Natural killer cell treated with Interleukin-12 subunit alpha and Interleukin-12 subunit beta and Interleukin-15 and Interleukin-18, amount 100 ng/mL, for 72 hours (primary cell): ENCODE data around the gene SNX3. TPM values are rescaled to one million over a fixed set of nuclear protein-coding genes. Genes with fewer than 3 reads are reported as not detected.

Source experiments
- ATAC-seq, 2 donors: fragments of 150-1000 bp; cut with Tn5 transposase in 1 of 2; sonication (Bioruptor Pico), chemical (Tn5 transposase) in 1 of 2; 2 replicates each; pipeline ENCODE4 v1.10.0; 2021
- DNase-seq: peaks from one replicate; pipeline ENCODE4 v3.0.0; 2022; ENCODE audit warnings: low spot score
- H3K27ac Mint-ChIP-seq, 2 donors: 1 replicate in 1 of 2; 2 replicates in 1 of 2; pipeline ENCODE4 v1.8.0; 2022; ENCODE audit warnings: mixed read lengths in 2 of 2, mild to moderate bottlenecking in 1 of 2, moderate library complexity in 1 of 2
- H3K27me3 Mint-ChIP-seq, 2 donors: 1 replicate in 1 of 2; 2 replicates in 1 of 2; pipeline ENCODE4 v1.8.0; 2022; ENCODE audit warnings: mixed read lengths in 2 of 2
- H3K36me3 Mint-ChIP-seq: one replicate; pipeline ENCODE4 v1.8.0; 2022; ENCODE audit warnings: mixed read lengths
- H3K4me1 Mint-ChIP-seq, 2 donors: 1 replicate in 1 of 2; 2 replicates in 1 of 2; pipeline ENCODE4 v1.8.0; 2022; ENCODE audit warnings: low read depth in 2 of 2, mixed read lengths in 2 of 2, mild to moderate bottlenecking in 1 of 2
- H3K4me3 Mint-ChIP-seq: one replicate; pipeline ENCODE4 v1.8.0; 2022; ENCODE audit warnings: mixed read lengths
- H3K9me3 Mint-ChIP-seq: 2 replicates; pipeline ENCODE4 v1.8.0; 2022; ENCODE audit warnings: mixed read lengths
- total RNA-seq, 2 donors: library from RNA; stranded (reverse); gene quantifications; one replicate each; pipeline ENCODE4 v1.2.3, GENCODE V29; 2022

Gene SNX3
- total RNA-seq, 2 donors from 2014 or later, result 40.8 to 76.6 TPM

- DNase-seq (no peak), ATAC-seq (no peak)
- Mint-ChIP-seq H3K27ac (no peak overlapping the region), H3K4me3 (no peak overlapping the region), H3K9me3 (no peaks in the 10 kb centered on the region), H3K27me3 (peaks cover 29 to 60% of the 10 kb centered on the region in 2 donors), H3K36me3 (no peaks in the 10 kb centered on the region), H3K4me1 (peaks cover 0 to 4% of the 10 kb centered on the region in 2 donors)
These were observed 80.6 kb downstream of the SNX3 start for GRCh38 chr6:108180266-108180665.

GRCh38 chr6:108179741-108180140 is 81.1 kb downstream of the SNX3 start:
- Mint-ChIP-seq H3K9me3 (no peaks in the 10 kb centered on the region), H3K4me1 (peaks cover 0 to 4% of the 10 kb centered on the region in 2 donors), H3K36me3 (no peaks in the 10 kb centered on the region), H3K27ac (no peak overlapping the region), H3K27me3 (peaks cover 32 to 59% of the 10 kb centered on the region in 2 donors), H3K4me3 (no peak overlapping the region)
- DNase-seq (no peak), ATAC-seq (no peak)

DNA sequence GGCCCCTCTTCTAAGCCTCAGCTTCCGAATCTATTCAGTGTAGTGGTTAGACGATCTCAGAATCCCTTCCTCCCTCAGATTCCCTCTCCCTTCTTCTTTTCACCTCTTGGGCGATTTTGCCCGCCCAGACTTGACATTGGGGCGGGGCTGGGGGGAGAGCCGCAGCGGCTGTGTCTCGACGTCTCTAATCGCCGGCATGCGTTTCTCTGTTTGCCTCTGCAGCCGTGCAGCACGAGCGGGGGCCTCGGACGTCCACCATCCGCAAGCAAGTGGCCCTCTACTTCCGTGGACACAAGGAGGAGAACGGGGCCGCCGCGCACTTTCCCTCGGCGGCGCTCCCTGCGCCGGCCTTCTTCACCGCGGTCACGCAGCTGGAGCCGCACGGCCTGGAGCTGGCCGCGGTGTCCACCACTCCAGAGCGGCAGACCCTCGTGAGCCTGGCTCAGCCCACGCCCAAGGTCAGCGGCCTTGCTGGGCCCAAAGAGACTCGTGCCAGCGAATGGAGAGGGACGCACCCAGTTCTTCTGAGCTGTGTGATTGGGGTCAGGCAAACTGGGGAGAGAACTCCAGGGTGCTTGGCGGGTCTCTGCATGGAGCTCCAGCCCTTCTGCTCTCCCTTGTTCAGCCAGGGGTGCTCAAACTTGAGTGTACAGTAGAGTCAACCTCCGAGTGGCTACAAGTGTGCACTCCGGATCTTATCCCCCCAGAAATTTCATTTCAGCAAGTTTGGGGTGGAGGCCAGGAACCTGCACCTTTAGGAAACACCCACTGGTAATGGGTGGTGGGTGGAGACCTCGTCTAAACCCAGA is 84.4 kb downstream of the SNX3 start:
- H3K36me3 Mint-ChIP-seq, result no peaks in the 10 kb centered on the region
- H3K4me1 Mint-ChIP-seq, result peaks cover 0 to 7% of the 10 kb centered on the region in 2 donors
- H3K4me3 Mint-ChIP-seq, result peak overlapping the region; percentile 25
- H3K27me3 Mint-ChIP-seq, result peaks cover 45 to 75% of the 10 kb centered on the region in 2 donors
- no peak overlapping the region for H3K27ac Mint-ChIP-seq
- H3K9me3 Mint-ChIP-seq, result no peaks in the 10 kb centered on the region
- DNase-seq (no peak), ATAC-seq (peak; percentile 27 to 36)

DNA sequence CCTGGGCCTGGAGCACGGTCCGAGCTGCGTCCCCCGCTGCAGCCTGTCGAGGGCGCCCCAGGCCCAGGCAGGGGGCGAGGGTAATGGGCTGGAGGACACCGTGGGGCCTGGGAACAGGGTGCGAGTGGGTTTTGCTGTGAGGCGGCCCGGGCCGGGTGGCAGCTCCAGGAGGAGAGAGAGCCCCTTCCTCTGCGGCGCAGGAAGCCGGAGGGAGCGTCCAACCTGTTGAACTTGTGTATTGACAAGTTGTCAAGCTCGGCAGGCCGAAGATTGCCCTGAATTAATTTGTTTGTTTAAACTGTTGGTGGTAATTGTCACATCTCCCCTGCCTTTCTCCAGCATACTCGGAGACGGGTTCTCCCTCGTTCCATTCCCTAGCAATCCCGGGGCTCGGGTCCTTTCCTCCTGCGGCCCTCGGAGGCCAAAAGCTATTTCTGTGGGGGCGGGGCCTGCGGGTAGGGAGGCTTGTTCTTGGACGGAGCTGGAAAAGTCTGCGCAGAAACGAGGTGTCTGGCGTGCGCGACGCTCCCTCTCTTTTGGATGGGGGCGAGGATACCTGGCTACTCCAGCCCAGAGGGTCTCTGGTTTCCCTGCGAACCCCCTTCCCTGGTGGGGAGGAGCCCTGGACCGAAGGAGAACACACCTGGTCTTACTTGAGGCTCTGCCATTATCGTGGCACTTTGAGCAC is 85.1 kb downstream of the SNX3 start:
- H3K27ac Mint-ChIP-seq, result no peak overlapping the region
- peak overlapping the region; percentile 25 for H3K4me3 Mint-ChIP-seq
- H3K9me3 Mint-ChIP-seq, result no peaks in the 10 kb centered on the region
- H3K4me1 Mint-ChIP-seq, result peaks cover 0 to 9% of the 10 kb centered on the region in 2 donors
- peaks cover 51 to 83% of the 10 kb centered on the region in 2 donors for H3K27me3 Mint-ChIP-seq
- DNase-seq (no peak), ATAC-seq (peak in 1 of 2 donors; percentile 17)
- H3K36me3 Mint-ChIP-seq, result no peaks in the 10 kb centered on the region

DNA sequence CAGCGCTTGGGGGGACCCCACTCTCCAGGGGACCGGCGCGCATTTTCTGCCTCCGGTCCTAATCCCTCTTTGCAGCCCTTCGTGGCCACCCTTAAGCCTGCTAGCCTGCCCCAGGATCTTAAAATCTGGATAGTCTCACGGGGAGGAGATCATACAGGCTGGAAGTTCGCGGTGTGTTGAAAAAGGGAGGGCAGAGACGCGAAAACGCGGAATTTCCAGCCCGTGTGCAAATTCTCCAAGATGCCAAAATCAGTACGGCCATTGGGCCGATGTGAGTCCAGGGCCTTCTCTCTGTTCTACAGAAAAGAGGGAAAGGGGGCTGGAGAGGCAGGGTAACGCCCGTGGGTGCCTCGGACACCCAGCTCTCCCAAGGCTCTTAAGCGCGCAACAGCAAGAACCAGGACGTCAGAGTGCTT is 85.7 kb downstream of the SNX3 start:
- Mint-ChIP-seq H3K36me3 (no peaks in the 10 kb centered on the region), H3K4me1 (peaks cover 0 to 9% of the 10 kb centered on the region in 2 donors), H3K27ac (no peak overlapping the region), H3K4me3 (peak overlapping the region; percentile 8), H3K9me3 (no peaks in the 10 kb centered on the region), H3K27me3 (peaks cover 51 to 82% of the 10 kb centered on the region in 2 donors)
- ATAC-seq (no peak), DNase-seq (no peak)

- Mint-ChIP-seq H3K27me3 (peaks cover 48 to 76% of the 10 kb centered on the region in 2 donors), H3K36me3 (no peaks in the 10 kb centered on the region), H3K9me3 (no peaks in the 10 kb centered on the region), H3K27ac (no peak overlapping the region), H3K4me3 (no peak overlapping the region), H3K4me1 (peaks cover 0 to 9% of the 10 kb centered on the region in 2 donors)
- ATAC-seq (no peak), DNase-seq (no peak)
These were observed 86.3 kb downstream of the SNX3 start for GRCh38 chr6:108174371-108175175.

DNA sequence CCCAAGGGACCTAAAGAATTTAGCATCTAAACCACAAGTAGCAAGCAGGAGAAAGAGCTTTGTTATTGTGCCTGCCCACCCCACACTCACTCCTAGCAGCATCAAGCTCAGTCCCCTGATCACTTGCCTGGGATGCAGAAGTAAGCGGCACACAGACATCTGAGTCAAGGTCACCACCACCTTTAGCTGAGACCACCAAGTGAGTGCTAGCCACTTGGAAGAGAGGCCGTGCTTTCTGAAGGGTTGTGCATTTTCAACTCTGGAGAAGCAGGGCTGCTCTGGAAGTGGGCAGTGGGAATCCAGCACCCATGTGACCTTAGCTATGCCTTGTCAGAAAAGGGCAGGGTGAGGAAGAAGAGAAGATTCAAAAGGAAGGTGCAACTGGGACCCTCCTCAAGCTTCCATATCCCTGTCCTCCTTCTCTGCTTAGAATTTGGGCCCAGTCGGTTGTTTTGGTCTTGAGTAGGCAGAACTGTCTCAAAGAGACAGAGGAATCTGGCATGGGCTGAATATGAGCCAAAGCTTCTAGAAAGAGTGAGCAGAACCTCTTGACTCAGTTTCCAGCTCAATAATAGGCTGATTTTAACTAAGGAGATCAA is 88.8 kb downstream of the SNX3 start:
- ATAC-seq, result no peak
- Mint-ChIP-seq H3K4me3 (no peak overlapping the region), H3K36me3 (no peaks in the 10 kb centered on the region), H3K9me3 (no peaks in the 10 kb centered on the region), H3K27ac (no peak overlapping the region), H3K4me1 (peaks cover 7 to 18% of the 10 kb centered on the region in 2 donors), H3K27me3 (peaks cover 54 to 71% of the 10 kb centered on the region in 2 donors)
- DNase-seq, result no peak

- DNase-seq (no peak), ATAC-seq (no peak)
- Mint-ChIP-seq H3K36me3 (no peaks in the 10 kb centered on the region), H3K4me1 (peaks cover 7 to 19% of the 10 kb centered on the region in 2 donors), H3K27ac (no peak overlapping the region), H3K4me3 (no peak overlapping the region), H3K9me3 (no peaks in the 10 kb centered on the region), H3K27me3 (peaks cover 54 to 68% of the 10 kb centered on the region in 2 donors)
These were observed 89.4 kb downstream of the SNX3 start for GRCh38 chr6:108171291-108171917.

- no peak overlapping the region for H3K27ac Mint-ChIP-seq
These were observed 90.2 kb downstream of the SNX3 start for GRCh38 chr6:108170332-108171290.

GRCh38 chr6:108169464-108170331 is 91.1 kb downstream of the SNX3 start:
- Mint-ChIP-seq H3K9me3 (no peaks in the 10 kb centered on the region), H3K27me3 (peaks cover 53 to 68% of the 10 kb centered on the region in 2 donors), H3K36me3 (no peaks in the 10 kb centered on the region), H3K4me3 (peak overlapping the region; percentile 59), H3K4me1 (peaks cover 7 to 25% of the 10 kb centered on the region in 2 donors), H3K27ac (no peak overlapping the region)
- ATAC-seq (no peak), DNase-seq (no peak)

More at GRCh38 chr6:108170332-108171290, 90.2 kb downstream of the SNX3 start:
- ATAC-seq (no peak), DNase-seq (no peak)
- no peaks in the 10 kb centered on the region for H3K36me3 Mint-ChIP-seq
- no peaks in the 10 kb centered on the region for H3K9me3 Mint-ChIP-seq
- peak overlapping the region; percentile 32 for H3K4me3 Mint-ChIP-seq
- H3K4me1 Mint-ChIP-seq, result peaks cover 7 to 20% of the 10 kb centered on the region in 2 donors
- H3K27me3 Mint-ChIP-seq, result peaks cover 55 to 68% of the 10 kb centered on the region in 2 donors
